Measurements from ENCODE around the gene ZNF423.
A peak's percentile ranks its signal among the peaks of the same experiment; 100 is the strongest.
"Not testable (repeated sequence)": the region's sequence is repeated elsewhere in the genome, so short reads cannot be mapped to it uniquely, and the experiment has no call there.

Gene ZNF423

DNA sequence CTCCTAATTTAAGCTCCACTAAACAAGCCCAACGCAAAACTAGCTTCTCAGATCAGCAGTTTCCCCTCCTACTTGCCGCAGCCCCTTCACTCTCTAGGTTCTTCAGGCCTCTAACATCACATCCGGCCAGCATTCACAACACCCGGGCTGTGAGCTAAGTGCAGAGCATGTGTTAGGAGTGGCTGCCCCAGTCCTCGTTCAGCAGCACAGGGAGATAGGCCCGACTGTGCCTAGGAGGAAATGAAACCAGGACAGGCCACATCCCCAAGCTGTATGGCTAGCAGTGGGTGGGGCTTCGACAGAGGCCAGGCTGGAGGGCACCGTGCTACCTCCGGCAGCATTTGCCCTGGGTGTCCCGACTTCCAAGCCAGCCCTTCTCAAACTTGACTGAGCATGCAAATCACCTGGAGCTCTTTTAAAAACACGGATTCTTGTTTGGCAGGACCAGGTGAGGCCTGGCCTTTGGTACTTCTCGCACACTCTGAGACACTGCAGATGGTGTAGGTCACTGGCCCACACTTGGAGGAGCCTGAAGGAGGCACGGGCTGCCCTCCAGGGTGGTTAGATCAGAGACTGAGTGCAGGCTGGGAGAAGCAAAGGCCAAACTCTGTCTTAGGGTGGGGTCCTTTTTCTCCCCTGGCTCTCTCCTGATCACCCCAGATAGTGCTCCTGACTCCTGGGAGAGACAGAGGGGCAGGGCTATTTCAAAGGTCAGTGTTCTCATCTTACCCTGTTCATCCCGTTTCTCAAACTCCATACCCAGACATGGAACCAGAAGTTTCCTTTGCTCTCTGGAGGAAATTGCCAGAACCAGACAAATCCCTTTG, 280.4 kb downstream of the ZNF423 start:
- no peak for DNase-seq

GRCh38 chr16:49574826-49575225, 281.1 kb downstream of the ZNF423 start:
- DNase-seq = no peak

DNA sequence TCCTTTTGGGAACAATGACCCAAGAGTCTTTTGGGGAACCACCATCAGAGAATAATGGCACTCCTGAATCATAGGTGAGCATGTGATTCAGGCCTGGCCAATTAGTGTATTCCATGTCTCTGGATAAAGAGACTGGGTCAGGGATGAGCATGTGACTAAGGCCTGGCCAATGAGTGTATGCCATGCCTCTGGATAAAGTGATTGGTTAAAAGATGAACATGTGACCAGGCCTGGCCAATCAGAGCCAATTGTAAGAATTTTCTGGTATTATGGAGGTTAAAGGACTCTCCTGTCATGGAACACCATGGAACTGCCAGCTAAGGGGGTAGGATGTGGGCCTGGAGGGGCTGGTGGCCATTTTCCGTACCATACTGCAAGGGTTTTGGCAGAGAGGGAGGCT, 288.0 kb downstream of the ZNF423 start:
- DNase-seq = no peak

DNA sequence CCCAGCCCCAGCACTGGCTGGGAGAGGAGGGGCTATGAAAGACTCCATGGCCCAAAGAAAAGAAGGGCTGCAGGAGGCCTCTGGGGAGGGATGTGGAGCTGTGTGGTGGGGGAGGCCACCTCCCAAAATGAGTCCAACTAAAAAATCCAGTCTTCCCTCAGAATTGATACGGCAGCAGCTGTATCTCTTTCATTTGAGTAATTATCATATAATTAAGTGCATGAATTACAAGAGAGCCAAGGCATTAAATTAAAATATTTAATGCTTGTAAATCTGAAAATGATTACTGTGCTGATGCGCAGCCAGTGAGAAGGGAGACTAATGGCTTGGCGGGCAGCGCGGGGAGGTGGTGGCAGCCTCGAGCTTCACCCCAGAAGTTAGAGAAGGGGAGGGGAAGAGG, 289.5 kb downstream of the ZNF423 start:
- DNase-seq = no peak

DNA sequence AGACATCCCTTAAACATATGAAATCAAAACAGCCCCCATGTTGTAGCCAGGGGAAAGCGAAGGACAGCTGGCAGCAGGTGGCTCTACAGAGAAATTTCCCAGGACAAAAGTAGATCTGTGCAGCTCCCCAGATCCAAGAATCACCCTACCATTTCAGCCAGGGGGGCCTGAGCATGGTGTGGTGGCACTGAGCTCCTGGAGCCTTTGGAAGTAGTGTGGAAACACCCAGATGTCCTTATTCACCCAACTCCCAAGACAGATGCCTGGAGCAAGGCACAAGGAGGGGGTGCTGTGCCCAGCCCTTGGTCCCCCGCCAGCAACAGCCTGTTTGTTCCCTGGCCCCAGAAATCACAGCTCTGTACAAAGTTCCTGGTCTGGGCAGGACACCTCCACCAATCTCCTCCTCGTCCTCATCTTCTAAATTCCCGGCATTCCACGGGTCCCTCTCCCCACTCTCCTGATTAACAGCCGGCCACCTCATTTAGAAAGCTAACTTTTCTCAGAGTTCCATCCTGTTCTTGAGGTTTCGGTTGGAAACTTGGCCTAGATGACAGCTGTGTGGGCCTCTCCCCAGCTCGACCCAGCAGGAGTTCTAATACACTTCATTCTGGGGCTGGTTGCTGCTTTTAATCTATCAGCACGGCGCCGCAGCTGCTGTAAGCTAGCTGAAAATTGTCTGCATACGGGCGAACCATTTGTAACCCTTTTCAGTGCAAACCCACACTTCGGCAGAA, 291.2 kb downstream of the ZNF423 start:
- DNase-seq = peak; percentile 4

- peak; percentile 50 for DNase-seq
These were observed 292.2 kb downstream of the ZNF423 start for GRCh38 chr16:49563666-49564065.

DNA sequence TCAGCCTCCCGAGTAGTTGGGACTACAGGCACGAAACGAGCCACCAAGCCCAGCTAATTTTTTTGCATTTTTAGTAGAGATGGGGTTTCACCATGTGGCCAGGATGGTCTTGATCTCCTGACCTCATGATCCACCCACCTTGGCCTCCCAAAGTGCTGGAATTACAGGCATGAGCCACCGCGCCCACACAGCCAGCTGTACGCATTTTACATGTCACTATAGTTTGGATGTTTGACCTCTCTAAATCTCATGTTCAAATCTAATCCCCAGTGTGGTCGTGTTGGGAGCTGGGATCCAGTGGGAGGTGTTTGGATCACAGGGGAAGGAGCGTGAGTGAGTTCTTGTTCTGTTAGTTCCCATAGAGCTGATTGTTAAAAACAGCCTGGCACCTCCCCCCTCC, 293.0 kb downstream of the ZNF423 start:
- not testable (repeated sequence) for DNase-seq

GRCh38 chr16:49562228-49562627, 293.7 kb downstream of the ZNF423 start:
- DNase-seq = no peak

GRCh38 chr16:49560004-49560830, 295.7 kb downstream of the ZNF423 start:
- DNase-seq = peak; percentile 47

DNA sequence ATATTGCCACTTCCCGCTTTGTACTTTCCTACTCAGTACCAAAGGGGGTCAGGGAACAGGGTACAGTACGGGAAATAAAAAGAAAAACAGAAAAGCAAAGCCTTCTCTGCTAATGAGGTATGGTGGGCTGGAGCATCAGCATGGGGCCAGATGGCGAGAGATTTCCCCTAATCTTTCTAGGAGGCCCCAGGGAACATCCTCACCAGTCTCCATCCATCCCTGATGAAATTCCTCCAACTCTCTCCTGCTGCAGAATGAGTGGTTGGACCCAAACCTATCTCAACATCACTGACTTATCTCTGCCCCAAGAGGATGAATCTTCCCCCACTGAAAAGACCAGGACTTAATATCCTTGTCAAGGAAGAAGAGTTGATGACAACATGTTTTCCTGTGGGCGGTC, 296.7 kb downstream of the ZNF423 start:
- no peak for DNase-seq

- DNase-seq = no peak
These were observed 297.5 kb downstream of the ZNF423 start for GRCh38 chr16:49558451-49558850.

GRCh38 chr16:49556606-49557446, 299.1 kb downstream of the ZNF423 start:
- DNase-seq = peak; percentile 21

DNA sequence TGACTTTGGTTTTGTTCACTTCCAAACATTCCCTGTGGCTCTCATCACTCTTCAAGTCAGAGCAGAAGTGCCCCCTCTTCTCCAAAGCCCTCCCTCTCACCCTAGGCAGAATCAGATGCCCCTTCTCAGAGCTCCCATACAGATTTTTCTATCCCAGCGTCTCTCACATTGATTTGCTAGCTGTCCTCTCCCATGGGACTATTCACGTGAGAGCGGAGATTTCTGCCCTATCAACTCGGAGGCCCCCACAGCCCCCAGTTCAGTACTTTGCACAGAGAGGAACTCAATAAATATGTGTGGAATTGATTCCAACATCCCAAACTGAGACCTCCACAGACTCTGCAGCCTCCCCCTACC, 299.7 kb downstream of the ZNF423 start:
- DNase-seq = no peak

DNA sequence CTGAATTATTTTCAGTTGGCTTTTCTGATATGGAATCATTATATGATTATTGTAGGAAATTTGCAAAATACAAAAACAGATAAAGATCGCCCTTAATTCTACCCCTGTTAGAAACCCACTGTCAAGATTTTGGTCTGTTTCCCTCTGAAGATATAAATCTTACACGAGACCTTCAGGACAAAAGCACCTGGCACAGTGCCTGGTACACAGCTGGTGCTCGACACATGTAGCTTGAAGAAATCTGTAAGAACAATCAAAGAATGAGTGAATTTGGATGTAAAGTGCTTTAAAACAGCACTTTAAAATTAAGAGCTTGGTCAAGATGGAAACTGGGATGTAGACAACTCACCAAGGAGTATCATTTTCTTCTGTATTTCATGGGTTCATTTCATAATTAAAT, 301.2 kb downstream of the ZNF423 start:
- DNase-seq = no peak

DNA sequence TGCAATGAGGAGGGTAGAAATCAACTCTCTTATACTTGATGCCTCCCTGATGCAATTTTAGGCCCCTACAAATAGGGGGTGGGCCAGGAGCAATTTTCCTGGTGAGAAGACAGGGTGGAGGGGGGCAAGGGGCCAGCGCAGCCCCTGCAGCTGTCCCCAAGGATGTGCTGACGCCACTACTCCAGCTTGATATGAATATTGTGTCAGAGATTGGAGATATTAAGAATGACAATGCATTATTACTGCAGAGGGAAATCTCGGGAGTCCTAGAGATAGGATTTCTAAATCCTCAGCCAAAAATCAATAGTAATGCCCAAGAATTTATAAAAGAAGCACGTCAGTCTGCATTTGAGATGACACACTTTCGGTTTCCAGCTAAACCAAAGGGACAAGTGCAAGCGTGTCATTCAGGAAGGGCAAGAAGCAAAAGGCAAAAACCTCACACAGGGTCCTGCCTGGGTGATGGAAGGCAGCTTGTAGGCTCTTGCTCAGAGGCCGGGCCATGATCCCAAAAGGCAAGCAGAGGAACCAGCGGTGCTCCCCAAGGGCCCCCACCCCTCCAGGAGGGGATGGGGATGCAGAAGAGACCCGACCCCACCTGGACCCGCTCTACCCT, 303.5 kb downstream of the ZNF423 start:
- DNase-seq = no peak

GRCh38 chr16:49550666-49551065, 305.2 kb downstream of the ZNF423 start:
- no peak for DNase-seq

GRCh38 chr16:49550140-49550539, 305.8 kb downstream of the ZNF423 start:
- DNase-seq = no peak

GRCh38 chr16:49548325-49548970, 307.5 kb downstream of the ZNF423 start:
- no peak for DNase-seq

GRCh38 chr16:49547448-49547847, 308.5 kb downstream of the ZNF423 start:
- no peak for DNase-seq

DNA sequence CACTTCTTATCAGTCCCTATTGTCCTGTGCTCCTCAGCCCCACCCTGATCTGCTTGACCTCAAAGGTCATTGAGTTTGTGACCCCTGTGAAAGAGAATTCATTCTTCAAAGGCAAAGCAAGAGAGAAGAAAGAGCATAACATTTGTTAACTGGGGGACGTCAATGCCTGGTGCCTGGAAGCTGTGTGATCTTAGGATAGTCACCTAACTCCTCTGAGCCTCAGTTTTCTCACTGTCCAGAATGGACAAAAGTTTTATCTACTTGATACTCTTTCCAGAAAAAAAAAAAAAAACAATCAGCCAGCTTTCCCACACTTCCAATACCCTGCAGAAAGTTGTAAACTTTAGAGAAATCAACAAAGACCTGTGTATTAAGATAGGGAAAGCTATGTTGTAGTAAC, 309.2 kb downstream of the ZNF423 start:
- DNase-seq = no peak

GRCh38 chr16:49545741-49546448, 310.0 kb downstream of the ZNF423 start:
- DNase-seq = no peak
